ENCODE measurements around the gene CASP8AP2.
"Not testable (repeated sequence)": the region's sequence is repeated elsewhere in the genome, so short reads cannot be mapped to it uniquely, and the experiment has no call there.

CASP8AP2 gene

GRCh38 chr6:89890845-89891528 is 61.3 kb downstream of the CASP8AP2 start:
- not testable (repeated sequence) for FAIRE-seq

- FAIRE-seq = not testable (repeated sequence)
Measured at GRCh38 chr6:89892577-89892976, 62.9 kb downstream of the CASP8AP2 start.

GRCh38 chr6:89894169-89894568 is 64.5 kb downstream of the CASP8AP2 start, which contains the start of gene GJA10:
GJA10 (plus strand) TSS chr6:89894469; CDS start chr6:89894469, 0 bp downstream.
- FAIRE-seq = no peak

- no peak for FAIRE-seq
Measured at GRCh38 chr6:89895276-89895874, 65.7 kb downstream of the CASP8AP2 start.

GRCh38 chr6:89910001-89910901 is 80.6 kb downstream of the CASP8AP2 start:
- not testable (repeated sequence) for FAIRE-seq

- FAIRE-seq = no peak
Measured at GRCh38 chr6:89910902-89911240, 81.2 kb downstream of the CASP8AP2 start.

GRCh38 chr6:89916136-89916920 is 86.6 kb downstream of the CASP8AP2 start:
- no peak for FAIRE-seq

GRCh38 chr6:89917216-89917615 is 87.5 kb downstream of the CASP8AP2 start:
- no peak for FAIRE-seq

- no peak for FAIRE-seq
Measured at GRCh38 chr6:89917801-89918366, 88.2 kb downstream of the CASP8AP2 start.
